Neural cell (in vitro differentiated cells): Measurements from ENCODE around the gene TNFRSF8. TPM values are rescaled to one million over a fixed set of nuclear protein-coding genes. Genes with fewer than 3 reads are reported as not detected.

Experiments used
- H2AFZ ChIP-seq: fragments of 200-600, 300-800 bp; sonication (generic), shearing (Covaris generic); 2 replicates; pipeline ENCODE4 v1.6.0; 2014; ENCODE audit warnings: low read depth, mild to moderate bottlenecking, antibody characterized with exemption, low read length, moderate library complexity
- H3F3A ChIP-seq: fragments of 200-600 bp; shearing (Covaris generic); 2 replicates; pipeline ENCODE4 v1.6.1; 2016; ENCODE audit warnings: mild to moderate bottlenecking, moderate library complexity, mixed read lengths, antibody characterized with exemption, low read length; ENCODE audit not compliant: insufficient read depth, poor library complexity, severe bottlenecking
- H3K27ac ChIP-seq: fragments of 200-600, 300-800 bp; sonication (generic), shearing (Covaris generic); 2 replicates; pipeline ENCODE4 v1.5.1; 2014; ENCODE audit warnings: mild to moderate bottlenecking, low read length, moderate library complexity
- H3K27me3 ChIP-seq: fragments of 300-800, 200-600 bp; sonication (generic), shearing (Covaris generic); 2 replicates; pipeline ENCODE4 v1.6.0; 2014; ENCODE audit warnings: mild to moderate bottlenecking, low read depth, low read length, moderate library complexity; ENCODE audit not compliant: insufficient read depth
- H3K36me3 ChIP-seq: fragments of 300-800, 200-600 bp; sonication (generic), shearing (Covaris generic); 2 replicates; pipeline ENCODE4 v1.5.1; 2014; ENCODE audit warnings: mild to moderate bottlenecking, antibody characterized with exemption, low read length, moderate library complexity; ENCODE audit not compliant: insufficient read depth
- H3K4me2 ChIP-seq: fragments of 300-800, 200-600 bp; sonication (generic), shearing (Covaris generic); 2 replicates; pipeline ENCODE4 v1.6.0; 2014; ENCODE audit warnings: mild to moderate bottlenecking, low read length
- H3K4me3 ChIP-seq: fragments of 300-800, 200-600 bp; sonication (generic), shearing (Covaris generic); 2 replicates; pipeline ENCODE4 v1.5.1; 2014; ENCODE audit warnings: mild to moderate bottlenecking, low read length, moderate library complexity
- H3K79me2 ChIP-seq: fragments of 200-600 bp; shearing (Covaris generic); replicated peaks from 2 replicates; pipeline ENCODE4 v1.6.0; 2014; ENCODE audit warnings: mild to moderate bottlenecking, low read length, moderate library complexity; ENCODE audit not compliant: insufficient read depth
- H3K9ac ChIP-seq: fragments of 300-800, 200-600 bp; sonication (generic), shearing (Covaris generic); 2 replicates; pipeline ENCODE4 v1.6.1; 2016; ENCODE audit warnings: mild to moderate bottlenecking, low read length, mixed read lengths
- H3K9me2 ChIP-seq: fragments of 200-600 bp; shearing (Covaris generic); 2 replicates; pipeline ENCODE4 v1.6.1; 2016; ENCODE audit warnings: mild to moderate bottlenecking, low read length, mixed read lengths; ENCODE audit not compliant: insufficient read depth
- H3K9me3 ChIP-seq: fragments of 200-600, 300-800 bp; sonication (generic), shearing (Covaris generic); 2 replicates; pipeline ENCODE4 v1.6.1; 2016; ENCODE audit warnings: mild to moderate bottlenecking, mixed run types, low read length, moderate library complexity, mixed read lengths
- H4K20me1 ChIP-seq: fragments of 200-600 bp; shearing (Covaris generic); 2 replicates; pipeline ENCODE4 v1.6.1; 2016; ENCODE audit warnings: mild to moderate bottlenecking, mixed run types; ENCODE audit not compliant: insufficient read depth
- CTCF ChIP-seq: fragments of 450-650 bp; IDR thresholded peaks from 2 replicates; pipeline ENCODE4 v1.5.1; 2014; ENCODE audit warnings: antibody characterized with exemption, mild to moderate bottlenecking, moderate library complexity; ENCODE audit not compliant: poor library complexity, severe bottlenecking
- EP300 ChIP-seq: fragments of 450-650 bp; conservative IDR thresholded peaks from 2 replicates; pipeline ENCODE4 v1.6.1; 2014; ENCODE audit warnings: antibody characterized with exemption, mild to moderate bottlenecking, moderate library complexity; ENCODE audit not compliant: poor library complexity, severe bottlenecking
- EZH2 ChIP-seq: fragments of 200-600, 300-800 bp; shearing (Covaris generic), sonication (generic); IDR thresholded peaks from 2 replicates; pipeline ENCODE4 v1.6.1; 2014; ENCODE audit warnings: antibody characterized with exemption, low read length, borderline replicate concordance, mild to moderate bottlenecking; ENCODE audit not compliant: insufficient read depth, poor library complexity, severe bottlenecking
- MXI1 ChIP-seq: fragments of 450-650 bp; conservative IDR thresholded peaks from 2 replicates; pipeline ENCODE4 v1.6.1; 2014; ENCODE audit warnings: antibody characterized with exemption, mild to moderate bottlenecking; ENCODE audit not compliant: poor library complexity, severe bottlenecking
- POLR2AphosphoS5 ChIP-seq: IDR thresholded peaks from 2 replicates; pipeline ENCODE4 v1.6.1; 2012
- RAD21 ChIP-seq: fragments of 450-650 bp; conservative IDR thresholded peaks from 2 replicates; pipeline ENCODE4 v1.6.1; 2014; ENCODE audit warnings: antibody characterized with exemption, mild to moderate bottlenecking, moderate library complexity
- REST ChIP-seq: IDR thresholded peaks from 2 replicates; pipeline ENCODE4 v1.6.1; 2012; ENCODE audit warnings: borderline replicate concordance
- SMC3 ChIP-seq: fragments of 450-650 bp; conservative IDR thresholded peaks from 2 replicates; pipeline ENCODE4 v1.6.1; 2014; ENCODE audit warnings: antibody characterized with exemption, mild to moderate bottlenecking, moderate library complexity; ENCODE audit not compliant: poor library complexity
- TAF1 ChIP-seq: IDR thresholded peaks from 2 replicates; pipeline ENCODE4 v1.6.1; 2012; ENCODE audit warnings: low read depth
- polyA plus RNA-seq: library from polyadenylated mRNA; depleted of rRNA; stranded (reverse); fragments of >200 nt; gene quantifications from 2 replicates; pipeline ENCODE4 v1.2.3, GENCODE V29; 2014

Gene TNFRSF8
- polyA plus RNA-seq, 1 donor from 2014 or later = not detected

DNA sequence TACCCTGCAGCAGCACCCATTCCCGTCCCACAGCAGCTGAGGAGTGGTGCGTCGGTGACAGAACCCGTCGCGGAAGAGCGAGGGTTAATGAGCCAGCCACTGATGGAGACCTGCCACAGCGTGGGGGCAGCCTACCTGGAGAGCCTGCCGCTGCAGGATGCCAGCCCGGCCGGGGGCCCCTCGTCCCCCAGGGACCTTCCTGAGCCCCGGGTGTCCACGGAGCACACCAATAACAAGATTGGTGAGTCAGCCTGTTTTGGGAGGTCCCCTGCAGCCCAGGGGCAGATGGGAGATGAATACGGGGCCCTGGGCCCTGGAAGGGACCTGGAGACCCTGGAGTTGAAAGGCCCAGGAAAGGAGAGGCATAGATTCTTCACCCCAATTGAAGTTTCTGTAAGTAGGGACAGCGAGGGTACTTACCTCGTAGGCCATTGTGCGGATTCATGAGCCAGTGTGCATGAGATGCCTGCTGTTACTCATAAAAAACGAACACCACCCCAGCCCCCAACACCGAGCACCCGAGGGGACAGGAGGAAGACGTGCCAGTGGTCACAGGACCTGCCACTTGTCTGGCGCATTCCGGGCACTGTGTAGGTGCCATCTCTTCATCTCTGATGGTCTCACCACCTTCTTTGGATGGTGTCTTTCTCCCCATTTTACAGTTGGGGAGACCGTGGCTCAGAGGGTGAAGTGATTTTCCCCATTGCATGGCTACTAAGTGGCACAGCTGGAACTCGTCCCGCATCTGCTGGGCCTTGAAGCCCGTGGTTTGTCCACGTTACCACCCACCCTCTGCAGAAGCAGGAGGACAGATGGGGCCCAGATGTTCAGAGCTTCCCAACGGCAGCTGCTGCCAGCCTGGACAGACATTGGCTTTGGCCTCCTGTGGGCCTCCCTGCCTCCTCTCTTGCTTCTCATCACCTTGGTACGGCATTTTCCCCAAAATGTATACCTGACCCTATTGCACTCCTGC, 75.4 kb downstream of the TNFRSF8 start:
- Histone ChIP-seq H2AFZ (no peak overlapping the region), H3K4me2 (no peak overlapping the region), H3K27me3 (no peaks in the 10 kb centered on the region), H3K9ac (no peak overlapping the region), H3K9me3 (no peaks in the 10 kb centered on the region), H3K36me3 (no peaks in the 10 kb centered on the region), H3K79me2 (no peaks in the 10 kb centered on the region), H3K27ac (no peak overlapping the region), H3K9me2 (no peaks in the 10 kb centered on the region), H4K20me1 (no peaks in the 10 kb centered on the region), H3K4me3 (no peak overlapping the region), H3F3A (no peaks in the 10 kb centered on the region)
- TF ChIP-seq EP300 = no peak
- no peak for TF ChIP-seq POLR2AphosphoS5
- TF ChIP-seq CTCF = no peak
- no peak for TF ChIP-seq RAD21
- TF ChIP-seq SMC3 = no peak
- TF ChIP-seq EZH2 = no peak
- TF ChIP-seq MXI1 = no peak

DNA sequence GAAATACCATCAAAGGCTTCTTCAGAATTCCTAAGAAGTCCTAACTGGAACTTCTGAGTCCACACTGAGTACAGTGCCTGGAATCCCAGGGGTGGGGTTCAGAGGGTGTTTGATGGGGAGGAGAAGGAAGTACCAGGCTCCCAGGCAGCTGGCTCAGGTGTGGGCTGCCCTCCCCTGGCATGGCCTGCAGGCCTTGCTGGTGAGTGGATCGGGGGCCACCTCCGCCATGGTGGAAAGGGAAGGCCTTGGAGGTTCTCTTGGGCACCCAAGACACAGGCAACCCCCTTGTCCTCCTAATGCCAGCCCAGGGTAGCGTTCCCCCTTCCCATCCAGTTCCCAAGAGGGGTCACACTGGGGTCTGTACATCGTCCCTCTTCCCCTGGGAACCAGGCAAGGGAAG, 76.9 kb downstream of the TNFRSF8 start:
- Histone ChIP-seq H3K79me2 (no peaks in the 10 kb centered on the region), H3K27me3 (no peaks in the 10 kb centered on the region), H3K9me2 (no peaks in the 10 kb centered on the region), H3K9me3 (no peaks in the 10 kb centered on the region), H3F3A (no peaks in the 10 kb centered on the region), H3K4me3 (no peak overlapping the region), H3K9ac (no peak overlapping the region), H2AFZ (no peak overlapping the region), H4K20me1 (no peaks in the 10 kb centered on the region), H3K4me2 (no peak overlapping the region), H3K27ac (no peak overlapping the region), H3K36me3 (no peaks in the 10 kb centered on the region)
- TF ChIP-seq EZH2 (no peak), MXI1 (no peak), REST (no peak), SMC3 (no peak), POLR2AphosphoS5 (no peak), RAD21 (no peak), EP300 (no peak), CTCF (no peak), TAF1 (no peak)
